HG03432 (cell line): Measurements from ENCODE around the gene SETBP1.

Experiments
- ATAC-seq: cut with Tn5 transposase; IDR thresholded peaks from one replicate; pipeline ENCODE4 v1.9.1; 2021; ENCODE audit warnings: mild to moderate bottlenecking, moderate library complexity; ENCODE audit not compliant: unreplicated experiment

The SETBP1 gene

DNA sequence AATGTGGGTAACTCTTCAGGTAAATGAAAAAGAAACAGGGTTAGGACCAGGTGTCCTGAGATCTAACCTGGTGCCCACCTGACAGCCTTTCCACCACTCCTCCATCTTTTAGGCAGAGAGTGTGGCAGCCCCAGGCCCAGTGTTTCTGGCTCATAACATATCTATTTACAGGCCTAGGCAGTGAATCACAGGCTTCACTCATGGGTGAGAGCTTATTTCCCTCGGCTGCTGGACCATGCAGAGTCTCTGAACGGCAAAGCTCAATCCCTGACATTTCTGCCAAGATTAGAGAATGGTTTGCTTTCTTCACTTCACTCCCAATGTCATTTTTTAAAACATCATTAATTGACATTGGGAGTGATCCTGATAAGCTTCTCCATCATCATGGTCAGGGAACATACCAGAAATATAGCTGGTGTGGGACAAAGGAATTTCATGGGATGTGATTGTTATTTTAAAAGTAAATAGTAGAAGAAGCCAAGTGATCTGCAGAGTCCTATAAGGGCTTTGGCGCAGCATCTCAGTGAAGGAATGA lies 323.9 kb downstream of the SETBP1 start:
- ATAC-seq: no peak

DNA sequence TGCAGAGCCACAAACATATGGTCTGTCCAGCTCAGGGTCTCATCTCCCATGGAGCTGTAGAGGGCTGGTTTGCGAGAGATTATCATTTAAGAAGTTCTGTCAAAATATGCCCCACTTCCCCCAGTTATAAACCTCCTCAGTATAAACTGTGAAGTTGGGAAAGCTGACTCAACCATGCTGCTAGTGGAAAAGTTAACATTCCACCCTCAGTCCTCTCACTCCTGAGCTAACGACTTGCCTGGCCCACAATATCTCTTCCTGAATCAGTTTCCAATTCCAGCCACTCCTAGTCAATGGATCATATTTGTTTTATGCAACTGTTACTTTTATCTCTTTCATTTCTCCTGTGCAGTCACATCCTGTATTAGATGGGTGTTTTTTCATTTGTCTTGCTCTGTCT lies 326.2 kb downstream of the SETBP1 start:
- ATAC-seq: no peak

DNA sequence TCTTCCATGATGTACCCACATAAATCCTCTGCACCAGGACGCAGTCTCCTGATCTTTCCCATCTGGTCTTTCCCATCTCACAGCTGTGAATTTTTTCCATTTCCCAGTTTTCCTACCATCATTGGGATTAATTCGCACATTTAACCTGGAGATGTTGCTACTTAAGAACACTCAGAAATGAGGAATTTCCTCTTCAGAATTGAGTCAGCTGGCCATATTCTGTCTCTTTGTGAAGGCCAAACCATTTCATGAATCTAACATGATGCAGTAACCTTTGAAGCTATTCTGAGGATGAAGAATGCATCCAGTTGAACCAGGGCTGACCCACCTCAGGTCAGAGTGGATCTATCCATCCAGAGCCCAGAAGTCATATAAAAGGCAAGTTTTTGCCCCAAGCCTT lies 326.8 kb downstream of the SETBP1 start:
- ATAC-seq: no peak

DNA sequence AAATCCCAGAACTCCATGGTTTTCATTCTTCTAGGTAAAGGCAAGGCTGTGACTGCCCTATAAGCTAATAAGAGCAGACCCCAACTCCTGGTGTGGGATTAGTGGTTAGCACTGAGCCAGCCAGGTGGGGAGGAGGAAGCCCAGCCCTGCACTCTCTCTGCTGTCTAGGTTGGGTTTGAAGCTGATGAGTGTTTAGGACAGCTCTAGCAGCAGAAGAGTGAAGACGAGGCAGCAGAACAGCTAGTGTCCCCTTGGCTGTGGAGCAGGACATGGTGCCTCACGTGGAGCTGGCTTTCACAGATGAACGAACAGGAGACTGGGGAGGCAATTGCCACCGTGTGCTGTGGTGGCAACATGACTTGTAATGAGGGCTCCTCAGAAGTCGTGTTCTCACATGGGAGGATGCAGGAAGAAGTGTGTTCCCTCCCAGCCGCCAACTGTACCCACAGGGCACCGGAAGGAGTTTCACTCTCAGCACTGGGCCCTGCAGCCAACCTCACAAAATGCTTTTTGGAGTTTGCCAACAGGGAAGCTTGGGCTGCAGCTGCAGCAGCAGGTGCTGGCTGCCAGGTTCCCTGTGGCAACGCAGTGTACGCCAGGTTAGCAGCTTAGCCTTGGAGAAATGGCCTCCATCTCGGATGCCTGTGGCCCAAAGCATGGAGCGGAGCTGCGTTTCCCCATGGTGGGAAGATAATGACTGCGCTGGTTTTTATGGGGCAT lies 328.2 kb downstream of the SETBP1 start:
- peak; percentile 35 for ATAC-seq

DNA sequence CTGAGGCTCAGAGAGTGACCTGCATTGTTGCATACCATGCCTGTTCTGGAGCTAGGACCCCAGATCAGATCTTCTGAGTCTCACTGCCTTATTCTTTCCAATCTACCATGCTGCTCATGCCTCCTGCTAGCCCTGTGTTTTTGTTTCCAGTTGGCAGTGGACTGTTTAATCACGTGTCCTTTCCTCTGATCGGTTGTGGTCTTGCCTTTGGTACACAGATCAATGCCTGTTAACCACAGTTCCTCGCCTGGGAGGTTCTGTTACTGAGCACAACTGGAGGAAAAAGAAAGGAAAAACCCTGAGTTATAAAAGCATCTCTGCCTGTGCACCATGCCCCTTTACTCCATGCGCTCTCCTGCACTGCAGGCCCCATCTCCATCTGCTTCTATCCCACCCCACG lies 329.1 kb downstream of the SETBP1 start:
- ATAC-seq: peak; percentile 42

DNA sequence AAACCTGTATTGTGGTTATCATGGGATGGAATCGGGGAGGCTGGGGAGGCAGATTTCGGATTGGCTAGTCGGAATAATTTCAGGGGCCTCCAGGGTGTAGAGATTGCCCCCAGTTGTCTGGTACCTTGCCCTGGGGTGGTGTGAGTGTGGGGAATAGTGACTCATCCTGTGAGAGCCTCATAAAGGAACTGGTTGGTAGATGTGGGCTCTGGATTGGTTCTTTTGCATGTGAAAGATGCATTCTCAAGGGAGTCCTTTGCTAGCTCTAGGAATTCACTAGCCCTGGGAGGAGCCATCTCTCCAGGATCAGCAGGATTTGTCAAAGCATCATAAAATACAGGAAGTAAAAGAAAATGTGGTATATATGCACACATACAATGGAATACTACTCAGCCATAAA lies 331.6 kb downstream of the SETBP1 start:
- no peak for ATAC-seq

DNA sequence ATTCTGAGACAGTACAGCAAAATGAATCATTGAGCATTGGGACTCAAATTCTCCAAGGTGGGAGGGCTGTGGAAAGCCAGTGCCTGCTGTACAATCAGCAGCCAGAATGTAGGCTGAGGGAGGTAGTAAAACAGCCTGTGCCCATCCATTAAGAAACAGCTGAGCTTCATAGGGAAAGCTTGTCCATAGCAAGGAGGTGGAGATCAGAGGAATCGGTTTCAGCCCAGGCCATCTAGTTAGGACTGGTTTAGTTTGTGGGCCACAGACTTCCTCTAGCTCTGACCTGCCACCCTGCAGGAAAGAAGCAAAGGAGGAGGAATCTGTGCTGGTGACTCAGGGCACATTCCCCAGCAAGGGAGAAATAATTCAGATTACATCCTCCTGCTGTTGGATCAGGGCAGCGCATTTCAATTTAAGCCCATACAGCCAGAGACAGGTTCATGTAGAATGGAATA lies 333.4 kb downstream of the SETBP1 start:
- no peak for ATAC-seq

DNA sequence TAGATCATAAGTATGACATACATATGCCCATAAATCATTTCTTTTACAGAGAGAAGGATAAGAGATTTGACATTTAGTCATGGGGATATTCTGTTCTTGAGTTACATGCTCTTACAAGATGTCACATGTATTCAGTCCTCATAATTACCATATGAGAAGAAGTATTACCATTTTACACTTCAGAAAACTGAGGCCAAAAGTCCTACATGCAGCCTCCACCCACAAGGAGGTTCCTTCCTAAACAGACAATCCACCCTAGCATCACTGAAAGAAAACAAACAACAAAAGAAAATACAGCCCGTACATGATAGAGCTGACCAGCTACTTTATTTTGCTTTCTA lies 335.1 kb downstream of the SETBP1 start:
- ATAC-seq: no peak

DNA sequence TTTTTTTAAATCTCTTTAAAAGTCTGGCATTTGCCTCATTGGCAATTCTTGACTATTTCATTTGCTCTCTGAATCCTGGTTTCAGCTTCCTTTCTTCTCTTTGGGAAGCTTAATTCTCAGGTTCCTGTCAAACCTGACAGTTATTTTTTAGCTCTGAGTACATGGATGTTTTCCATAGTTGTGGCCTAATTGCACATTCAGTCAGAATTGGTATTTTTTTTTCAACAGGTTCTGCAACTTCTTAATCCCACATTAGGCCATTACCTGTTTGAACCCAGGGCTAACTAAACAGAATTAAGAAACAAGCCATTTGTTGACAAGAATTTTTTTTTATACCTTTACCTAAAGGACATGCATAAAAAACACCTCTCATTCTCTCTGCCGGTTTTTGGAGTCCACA lies 338.8 kb downstream of the SETBP1 start:
- no peak for ATAC-seq

DNA sequence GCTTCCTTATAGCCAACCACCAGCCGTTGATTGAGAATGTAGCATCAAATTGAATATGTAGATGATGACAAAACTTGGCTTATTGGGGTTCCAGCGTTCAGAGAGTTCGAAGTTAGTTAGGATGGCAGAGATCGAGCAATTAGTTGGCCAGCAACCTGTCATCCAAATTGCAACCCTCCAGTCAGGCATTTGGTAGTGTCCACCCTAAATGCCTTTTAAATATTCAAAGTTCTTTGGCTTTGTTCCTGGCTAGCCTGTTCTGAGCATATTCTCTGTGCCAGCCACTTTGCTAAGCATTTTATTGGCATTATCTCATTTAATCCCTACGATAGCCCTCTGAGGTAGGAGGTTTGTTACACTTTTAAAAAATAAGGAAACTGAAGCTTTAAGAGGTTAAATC lies 342.8 kb downstream of the SETBP1 start:
- ATAC-seq: no peak

DNA sequence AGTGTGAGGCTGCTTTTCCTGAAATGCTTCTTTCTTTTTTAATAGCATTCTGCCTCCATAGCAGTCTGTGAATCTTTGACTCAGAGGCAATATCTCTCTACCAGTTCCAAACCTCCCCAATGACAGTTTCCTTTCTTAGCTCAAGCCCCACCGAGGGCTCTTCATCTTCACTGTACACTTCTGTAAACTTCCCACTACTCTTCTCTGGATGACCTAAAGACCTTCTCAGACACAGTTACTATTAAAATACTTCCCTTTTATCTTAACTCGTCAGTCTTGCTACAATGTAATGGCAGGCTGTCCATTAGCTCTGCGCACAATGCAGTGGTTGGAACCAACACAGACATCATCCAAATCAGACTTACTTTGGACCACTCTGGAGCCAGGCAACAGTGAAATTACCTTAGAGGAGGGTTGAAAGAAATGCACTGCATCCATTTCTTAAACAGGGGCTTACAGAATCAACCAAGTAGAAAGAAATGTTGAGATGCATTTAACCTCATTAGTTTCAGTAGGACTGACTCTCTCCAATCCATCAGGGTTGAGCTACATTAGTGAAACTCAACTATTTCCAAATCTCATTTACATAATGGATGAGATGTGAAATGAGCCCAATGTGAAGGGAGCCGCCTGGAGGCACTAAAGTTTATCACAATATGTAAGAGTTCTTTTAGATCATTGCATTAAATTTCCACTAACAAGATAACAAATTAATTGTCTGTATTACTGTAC lies 343.8 kb downstream of the SETBP1 start:
- no peak for ATAC-seq

DNA sequence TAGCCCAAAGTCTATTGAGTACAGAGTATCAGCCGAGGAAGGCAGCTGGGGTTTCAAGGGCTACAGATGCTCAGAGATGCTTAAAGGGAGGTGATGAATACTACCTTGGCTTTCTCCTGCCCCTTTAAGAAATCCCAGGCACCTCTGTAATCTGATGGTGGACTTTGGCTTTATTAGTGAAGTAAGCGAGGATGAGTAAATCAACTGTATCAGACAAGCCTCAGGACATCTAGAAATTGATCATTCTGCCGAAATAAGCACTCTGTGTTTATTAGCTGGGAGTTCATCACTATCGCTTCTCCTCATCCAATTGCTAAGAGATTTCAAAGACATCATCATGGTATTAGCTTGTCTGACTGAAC lies 344.4 kb downstream of the SETBP1 start:
- no peak for ATAC-seq

DNA sequence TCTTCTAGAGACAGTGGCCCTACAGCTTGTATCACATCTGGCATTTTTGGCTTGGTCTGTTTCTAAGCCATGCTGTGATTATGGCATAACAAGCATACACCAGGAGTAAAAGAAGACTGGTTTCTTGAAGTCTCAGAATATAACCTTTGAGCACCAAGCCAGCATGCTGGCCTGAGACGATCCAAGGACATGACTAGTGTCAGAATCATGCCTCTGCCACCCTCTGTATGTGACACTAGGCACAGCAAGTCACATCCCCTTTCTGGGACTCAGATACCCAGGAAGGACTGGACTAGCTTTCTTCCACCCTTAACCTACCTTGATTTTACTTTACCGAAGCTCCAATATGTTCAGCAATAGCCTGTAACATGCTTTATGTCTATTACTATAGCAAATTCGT lies 345.5 kb downstream of the SETBP1 start:
- ATAC-seq: no peak

DNA sequence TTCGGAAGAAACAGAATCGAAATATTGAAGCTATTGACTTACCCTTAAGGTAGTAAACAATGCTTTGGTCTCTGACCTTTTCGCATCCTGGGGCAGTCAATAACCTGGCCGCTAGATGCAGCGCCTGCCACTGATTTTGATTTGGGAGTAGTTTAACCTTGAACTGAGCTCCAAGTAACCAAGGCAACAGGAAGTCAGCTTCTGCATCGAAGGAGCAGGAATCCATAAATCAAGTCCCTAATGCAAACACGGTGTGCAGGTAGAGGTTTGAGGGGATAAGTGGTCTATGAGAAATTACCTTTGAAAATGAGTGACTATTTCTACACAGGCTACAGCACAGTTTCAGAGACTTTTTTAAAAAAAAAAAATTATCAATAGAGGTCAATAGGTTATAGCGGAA lies 353.5 kb downstream of the SETBP1 start:
- ATAC-seq: no peak

DNA sequence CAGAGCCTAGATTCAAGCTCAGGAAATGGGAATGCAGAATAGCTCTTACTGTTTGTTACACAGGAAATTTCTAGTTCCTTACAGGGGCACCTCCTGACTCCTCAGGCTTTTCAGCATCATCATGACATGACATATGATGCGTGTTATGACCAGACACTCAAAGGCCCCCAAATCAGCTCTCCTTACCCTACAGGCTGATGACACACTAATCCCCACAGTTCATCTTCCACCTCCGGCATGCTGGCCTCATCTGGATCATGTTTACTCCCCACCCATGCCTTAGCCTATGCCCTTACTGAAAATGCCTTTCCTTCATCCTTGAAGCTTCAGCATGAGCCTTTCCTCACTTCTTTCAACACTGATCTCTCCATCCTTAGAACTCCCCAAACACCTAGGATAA lies 356.9 kb downstream of the SETBP1 start:
- no peak for ATAC-seq

DNA sequence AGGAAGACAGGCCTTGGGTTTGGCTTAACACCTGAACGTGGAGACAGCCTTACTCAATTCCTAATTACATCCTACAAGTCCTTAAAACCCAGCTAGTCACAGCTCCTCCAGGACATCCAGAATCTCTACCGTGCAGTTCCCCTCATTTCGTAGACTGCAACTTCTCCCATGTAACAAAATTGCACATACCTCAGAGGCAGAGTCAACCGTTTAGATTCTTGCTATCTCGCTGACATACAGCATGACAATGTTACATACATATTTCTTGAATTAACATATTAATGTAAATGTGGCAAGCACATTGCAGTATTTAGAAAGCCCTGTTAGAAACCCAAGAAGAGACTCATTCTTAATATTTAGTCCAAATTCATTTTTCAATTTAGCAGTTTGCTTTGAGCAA lies 358.7 kb downstream of the SETBP1 start:
- ATAC-seq: no peak

DNA sequence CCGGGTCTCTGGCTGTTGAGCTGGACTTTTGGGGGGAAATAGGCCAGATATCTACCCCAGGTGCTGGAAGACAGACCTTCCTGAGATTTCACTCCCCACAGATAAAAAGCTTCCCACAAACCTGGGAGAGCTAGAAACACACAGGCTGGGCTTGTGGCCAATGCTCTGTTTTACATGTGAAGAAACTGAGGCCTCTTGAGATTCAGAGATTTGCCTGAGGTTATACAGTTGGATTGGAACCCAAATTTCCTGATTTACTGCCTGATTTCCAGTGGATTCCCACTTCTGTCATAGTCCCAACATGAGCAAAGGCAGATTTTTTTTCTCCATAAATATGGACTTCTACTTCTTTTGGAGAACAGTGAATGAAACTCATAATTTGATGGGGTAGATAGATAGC lies 360.2 kb downstream of the SETBP1 start:
- ATAC-seq: no peak

DNA sequence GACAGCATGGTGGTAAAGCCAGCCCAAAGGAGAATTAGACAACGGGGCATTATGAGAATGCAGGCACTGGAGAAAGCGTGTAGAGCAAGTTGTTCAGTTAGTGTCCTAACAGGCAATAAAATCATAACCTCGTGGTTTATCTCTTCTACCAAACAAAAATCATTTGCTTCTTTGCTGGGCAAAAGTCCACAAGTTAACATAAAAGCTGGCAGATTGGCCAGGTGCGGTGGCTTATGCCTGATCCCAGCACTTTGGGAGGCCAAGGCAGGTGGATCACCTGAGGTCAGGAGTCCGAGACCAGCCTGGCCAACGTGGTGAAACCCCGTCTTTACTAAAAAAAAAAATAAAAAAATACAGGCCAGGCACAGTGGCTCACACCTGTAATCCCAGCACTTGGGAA lies 364.1 kb downstream of the SETBP1 start:
- no peak for ATAC-seq

DNA sequence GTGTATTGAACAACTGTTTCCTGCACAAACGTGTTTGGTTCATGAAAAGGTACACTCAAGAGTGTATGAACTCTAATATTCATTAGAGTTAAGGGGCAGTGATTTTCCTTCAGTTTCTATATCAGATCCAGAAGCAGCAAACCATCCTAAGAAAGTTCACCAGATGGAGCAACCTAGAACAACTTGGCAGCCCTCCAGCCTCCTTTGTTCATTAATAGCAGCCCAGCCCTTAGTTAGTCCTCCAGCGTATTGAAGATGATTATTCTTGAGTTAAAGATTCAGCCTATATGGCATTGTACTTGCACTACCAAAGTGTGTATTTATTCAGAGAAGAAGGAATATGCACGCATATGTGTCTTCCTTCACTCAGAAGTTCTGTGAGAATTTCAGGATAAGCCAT lies 365.5 kb downstream of the SETBP1 start:
- no peak for ATAC-seq

DNA sequence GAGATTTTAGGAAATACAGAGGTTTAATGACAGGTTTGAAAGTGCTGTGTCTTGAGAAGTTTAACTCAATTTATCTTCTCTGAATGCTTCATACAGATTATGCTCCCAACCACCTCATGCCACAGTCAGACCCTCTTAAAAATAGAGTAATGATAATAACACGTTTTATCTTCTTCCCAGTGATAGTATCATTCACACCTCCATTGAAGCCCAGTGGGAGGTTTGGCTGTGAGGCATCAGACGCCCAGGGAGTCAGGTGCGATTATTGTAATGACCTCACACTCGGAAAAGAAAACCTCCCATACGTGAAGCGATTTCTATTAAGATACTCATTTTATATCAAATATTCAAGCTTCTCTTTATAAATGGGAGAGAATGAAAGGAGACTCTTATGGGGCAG lies 366.3 kb downstream of the SETBP1 start:
- ATAC-seq: no peak

DNA sequence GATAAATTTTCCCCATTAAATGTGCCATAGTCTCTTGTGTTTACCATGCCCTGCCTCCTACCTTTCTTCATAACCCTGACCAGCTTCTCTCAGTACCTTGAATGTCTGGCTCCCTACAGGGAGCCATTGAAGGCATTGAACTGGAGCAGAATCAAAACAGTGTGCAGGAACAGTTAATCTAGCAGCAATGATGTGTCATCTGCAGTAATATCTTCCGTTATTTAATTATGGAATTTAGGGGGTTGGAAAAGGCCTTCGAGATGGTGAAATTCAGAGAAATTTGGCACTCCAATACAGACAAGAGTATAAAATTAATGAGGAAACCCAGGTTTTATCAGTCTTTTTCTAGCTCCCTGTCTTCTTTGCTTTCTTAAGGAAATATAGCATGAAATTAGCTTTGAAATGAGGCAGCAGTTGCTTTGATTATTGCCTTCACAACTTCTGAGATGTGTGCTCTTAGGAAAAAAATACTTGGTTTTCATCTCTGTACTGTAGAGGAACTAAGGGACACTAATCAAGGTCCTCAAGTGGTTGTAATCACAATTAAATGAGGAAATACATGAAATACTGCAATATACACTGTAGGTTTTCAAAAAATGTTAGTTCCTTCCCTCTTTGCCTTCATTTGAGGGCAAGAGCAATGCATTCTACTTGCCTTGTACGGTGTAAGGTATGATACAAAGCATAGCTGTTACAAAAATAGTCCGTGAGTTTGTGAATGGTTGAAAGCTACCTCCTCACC lies 369.1 kb downstream of the SETBP1 start:
- ATAC-seq: no peak
